Measurements from ENCODE around the gene KRT36. TPM values are rescaled to one million over a fixed set of nuclear protein-coding genes. Genes with fewer than 3 reads are reported as not detected.

Gene KRT36
- total RNA-seq, 1 experiment from 2014 or later, result not detected

GRCh38 chr17:41463746-41464145 lies 26.0 kb downstream of the KRT36 start:
- ChIA-PET CTCF (interaction anchor here (0.6 to 1.0 kb wide), 4 partner anchors 125 to 839 kb away, joined by 3 to 5 read pairs (median 3); no protein-coding TSS in a partner anchor), POLR2A (interaction anchor here (1.0 to 1.7 kb wide), 2 partner anchors 25 to 44 kb away, joined by 3 to 6 read pairs; no protein-coding TSS in a partner anchor)
- Mint-ChIP-seq H3K36me3 (ENCODE audit: insufficient read depth, unreplicated experiment) (no peaks in the 10 kb centered on the region), H3K4me1 (ENCODE audit: insufficient read depth, unreplicated experiment) (peaks cover 9% of the 10 kb centered on the region), H3K27ac (ENCODE audit: low read depth, unreplicated experiment) (no peak overlapping the region), H3K27me3 (ENCODE audit: insufficient read depth, unreplicated experiment) (peaks cover 14% of the 10 kb centered on the region), H3K9me3 (ENCODE audit: unreplicated experiment) (no peaks in the 10 kb centered on the region), H3K4me3 (ENCODE audit: unreplicated experiment) (no peak overlapping the region)
- no TSS peak for BruUV-seq (replicated peaks)
- no peak for TF ChIP-seq CTCF (IDR thresholded peaks at IDR 0.05; ENCODE audit: unreplicated experiment)
- intact Hi-C loops (cut with micrococcal nuclease), result no loop called here
- no peak for DNase-seq (ENCODE audit: unreplicated experiment)

GRCh38 chr17:41462705-41463104 lies 27.0 kb downstream of the KRT36 start:
- intact Hi-C loops (cut with micrococcal nuclease), result no loop called here
- TF ChIP-seq CTCF (IDR thresholded peaks at IDR 0.05; ENCODE audit: unreplicated experiment), result no peak
- Mint-ChIP-seq H3K9me3 (ENCODE audit: unreplicated experiment) (no peaks in the 10 kb centered on the region), H3K27me3 (ENCODE audit: insufficient read depth, unreplicated experiment) (peaks cover 25% of the 10 kb centered on the region), H3K27ac (ENCODE audit: low read depth, unreplicated experiment) (no peak overlapping the region), H3K4me3 (ENCODE audit: unreplicated experiment) (no peak overlapping the region), H3K4me1 (ENCODE audit: insufficient read depth, unreplicated experiment) (peaks cover 9% of the 10 kb centered on the region), H3K36me3 (ENCODE audit: insufficient read depth, unreplicated experiment) (no peaks in the 10 kb centered on the region)
- no peak for DNase-seq (ENCODE audit: unreplicated experiment)
- POLR2A ChIA-PET, result interaction anchor here (1.0 kb wide), 1 partner anchor 26 kb away, joined by 3 read pairs; no protein-coding TSS in a partner anchor
- CTCF ChIA-PET, result interaction anchor here (0.6 to 1.1 kb wide), 2 partner anchors 86 to 557 kb away, joined by 3 to 5 read pairs; no protein-coding TSS in a partner anchor
- no TSS peak for BruUV-seq (replicated peaks)

- no peak for TF ChIP-seq CTCF (IDR thresholded peaks at IDR 0.05; ENCODE audit: unreplicated experiment)
- no peak for DNase-seq (ENCODE audit: unreplicated experiment)
- Mint-ChIP-seq H3K4me3 (ENCODE audit: unreplicated experiment) (no peak overlapping the region), H3K9me3 (ENCODE audit: unreplicated experiment) (no peaks in the 10 kb centered on the region), H3K4me1 (ENCODE audit: insufficient read depth, unreplicated experiment) (peaks cover 6% of the 10 kb centered on the region), H3K27me3 (ENCODE audit: insufficient read depth, unreplicated experiment) (peaks cover 45% of the 10 kb centered on the region), H3K27ac (ENCODE audit: low read depth, unreplicated experiment) (no peak overlapping the region), H3K36me3 (ENCODE audit: insufficient read depth, unreplicated experiment) (no peaks in the 10 kb centered on the region)
- intact Hi-C loops (cut with micrococcal nuclease), result no loop called here
- ChIA-PET CTCF (interaction anchor here (1.0 to 1.2 kb wide), 2 partner anchors 18 to 91 kb away, joined by 3 to 4 read pairs; no protein-coding TSS in a partner anchor), POLR2A (interaction anchor here (0.8 kb wide), 1 partner anchor 167 kb away, joined by 3 read pairs; the partner anchor contains the start of gene KRT17)
- no TSS peak for BruUV-seq (replicated peaks)
Measured at GRCh38 chr17:41457676-41458075, 32.0 kb downstream of the KRT36 start.

- Mint-ChIP-seq H3K4me3 (ENCODE audit: unreplicated experiment) (no peak overlapping the region), H3K4me1 (ENCODE audit: insufficient read depth, unreplicated experiment) (peaks cover 6% of the 10 kb centered on the region), H3K36me3 (ENCODE audit: insufficient read depth, unreplicated experiment) (no peaks in the 10 kb centered on the region), H3K9me3 (ENCODE audit: unreplicated experiment) (no peaks in the 10 kb centered on the region), H3K27ac (ENCODE audit: low read depth, unreplicated experiment) (no peak overlapping the region), H3K27me3 (ENCODE audit: insufficient read depth, unreplicated experiment) (peaks cover 55% of the 10 kb centered on the region)
- no TSS peak for BruUV-seq (replicated peaks)
- no peak for TF ChIP-seq CTCF (IDR thresholded peaks at IDR 0.05; ENCODE audit: unreplicated experiment)
- ChIA-PET CTCF (no interaction called here), POLR2A (no interaction called here)
- DNase-seq (ENCODE audit: unreplicated experiment), result peak; percentile 27
- intact Hi-C loops (cut with micrococcal nuclease), result no loop called here
Measured at GRCh38 chr17:41456204-41456603, 33.5 kb downstream of the KRT36 start.
